ENCODE results near the gene PCSK5. TPM values are rescaled to one million over a fixed set of nuclear protein-coding genes. Genes with fewer than 3 reads are reported as not detected.

Gene PCSK5
- total RNA-seq, 1 experiment from 2014 or later = 7.5 TPM

GRCh38 chr9:76138360-76138759 lies 247.9 kb downstream of the PCSK5 start:
- Histone ChIP-seq H3K4me2 (ENCODE audit: insufficient read depth, insufficient read length, low read length) (no peak overlapping the region), H3K27ac (ENCODE audit: insufficient read length, low read depth, low read length) (no peak overlapping the region), H3K9ac (ENCODE audit: extremely low read depth, insufficient read length, low read length) (no peak overlapping the region), H3K23ac (ENCODE audit: insufficient read length, low read depth, low read length) (no peak overlapping the region), H3T11ph (ENCODE audit: low read length) (no peak overlapping the region), H3K79me1 (ENCODE audit: insufficient read depth, low read depth, low read length, poor library complexity, severe bottlenecking) (no peaks in the 10 kb centered on the region), H3K18ac (ENCODE audit: insufficient read length, low read depth, low read length) (no peak overlapping the region), H3K4me1 (ENCODE audit: insufficient read depth, low read length) (peaks cover 4% of the 10 kb centered on the region; the same call in 1 of the 2 replicates), H2BK120ac (ENCODE audit: low read depth, low read length, poor library complexity, severe bottlenecking) (no peak overlapping the region), H4K5ac (ENCODE audit: insufficient read length, low read depth, low read length) (no peak overlapping the region), H3K79me2 (ENCODE audit: insufficient read depth, low read length) (no peaks in the 10 kb centered on the region), H2BK20ac (ENCODE audit: low read depth, low read length, poor library complexity, severe bottlenecking) (no peak overlapping the region), H4K8ac (replicated peaks; ENCODE audit: insufficient read length, low read depth, low read length) (no peak overlapping the region), H4K91ac (ENCODE audit: insufficient read length, low read depth, low read length) (no peak overlapping the region), H2BK15ac (ENCODE audit: low read depth, low read length) (no peak overlapping the region), H3K23me2 (ENCODE audit: insufficient read length, low read depth, low read length, poor library complexity, severe bottlenecking) (no peaks in the 10 kb centered on the region), H3K9me3 (ENCODE audit: control insufficient read depth, low read depth, low read length) (no peaks in the 10 kb centered on the region), H2BK5ac (ENCODE audit: insufficient read length, low read length) (no peak overlapping the region), H2BK12ac (ENCODE audit: insufficient read length, low read depth, low read length) (no peak overlapping the region), H3K27me3 (ENCODE audit: insufficient read depth, low read length) (no peaks in the 10 kb centered on the region), H3K14ac (ENCODE audit: insufficient read depth, low read length) (no peak overlapping the region), H2AFZ (ENCODE audit: low read length) (no peak overlapping the region), H4K20me1 (ENCODE audit: control insufficient read depth, insufficient read depth, insufficient read length) (no peaks in the 10 kb centered on the region), H2AK5ac (ENCODE audit: insufficient read length, low read length) (no peak overlapping the region), H3K56ac (ENCODE audit: insufficient read length, low read depth, low read length) (no peak overlapping the region), H3K4ac (ENCODE audit: low read depth, low read length) (no peak overlapping the region)
- no peak for TF ChIP-seq CTCF (conservative IDR thresholded peaks at IDR 0.05)
- H3K4me1 Mint-ChIP-seq = peaks cover 19 to 20% of the 10 kb centered on the region in 2 experiments
- no peak for DNase-seq
- H3K9me3 Mint-ChIP-seq = no peaks in the 10 kb centered on the region
- no peaks in the 10 kb centered on the region for H3K27me3 Mint-ChIP-seq (ENCODE audit: low read depth)
- no peak overlapping the region; a peak in 2 of 7 replicates for H3K27ac Mint-ChIP-seq
- no peaks in the 10 kb centered on the region for H3K36me3 Mint-ChIP-seq (ENCODE audit: insufficient read depth in 1 of 3, low read depth in 3 of 3)
- no CpG with 5 or more reads among the region's 4 CpGs for WGBS (ENCODE audit: extremely low coverage, insufficient read length, low lambda C conversion rate)
- no peak overlapping the region for H3K4me3 Mint-ChIP-seq

Data from H9 (cell line).